Gastrocnemius medialis (tissue), 4 donors: ENCODE results near the gene P2RY2. TPM values are rescaled to one million over a fixed set of nuclear protein-coding genes. Genes with fewer than 3 reads are reported as not detected.

ENCODE experiments used
- ATAC-seq, 2 donors: fragments of 150-250 bp; one replicate each; pipeline ENCODE4 v1.9.1; 2016
- DNase-seq, 2 donors: peaks; one replicate each; pipeline ENCODE4 v3.0.0-alpha.2; 2019
- H3K27ac ChIP-seq, 4 donors: fragments of 200-600 bp; sonication (generic); 1 replicate in 1 of 4; 2 replicates in 3 of 4; pipeline ENCODE4 v1.5.1; 2016 to 2018; ENCODE audit warnings: mild to moderate bottlenecking in 2 of 4, moderate library complexity in 1 of 4
- H3K27me3 ChIP-seq, 3 donors: fragments of 200-600 bp; sonication (generic) in 2 of 3; 1 replicate in 1 of 3; 2 replicates in 2 of 3; pipeline versions ENCODE4 v1.5.1 to v1.6.0; 2016 to 2019; ENCODE audit warnings: mild to moderate bottlenecking in 1 of 3, moderate library complexity in 1 of 3
- H3K36me3 ChIP-seq, 2 donors: fragments of 200-600 bp; sonication (generic) in 1 of 2; one replicate each; pipeline ENCODE4 v1.5.1; 2017 to 2018
- H3K4me1 ChIP-seq, 2 donors: fragments of 200-600 bp; sonication (generic) in 1 of 2; one replicate each; pipeline ENCODE4 v1.5.1; 2016 to 2017; ENCODE audit warnings: mild to moderate bottlenecking in 2 of 2
- H3K4me3 ChIP-seq, 4 donors: fragments of 200-600 bp; sonication (generic) in 3 of 4; 1 replicate in 1 of 4; 2 replicates in 3 of 4; pipeline ENCODE4 v1.5.1; 2016 to 2019; ENCODE audit warnings: mild to moderate bottlenecking in 2 of 4
- H3K9me3 ChIP-seq, 3 donors: fragments of 200-600 bp; sonication (generic) in 2 of 3; 1 replicate in 1 of 3; 2 replicates in 2 of 3; pipeline ENCODE4 v1.5.1; 2016 to 2019
- CTCF ChIP-seq, 5 experiments: fragments of 450-650 bp in 3 of 5; fragments of 200-600 bp in 2 of 5; sonication (generic) in 2 of 5; IDR thresholded peaks in 4 of 5; conservative IDR thresholded peaks in 1 of 5; 1 replicate in 4 of 5; 2 replicates in 1 of 5; pipeline ENCODE4 v1.5.1; 2016 to 2019; ENCODE audit warnings: antibody characterized with exemption in 5 of 5, mild to moderate bottlenecking in 3 of 5, moderate library complexity in 3 of 5
- POLR2A ChIP-seq, 2 donors: fragments of 450-650 bp; IDR thresholded peaks; one replicate each; pipeline ENCODE4 v1.6.1; 2017; ENCODE audit warnings: antibody characterized with exemption in 2 of 2, mild to moderate bottlenecking in 2 of 2, moderate library complexity in 2 of 2
- in situ Hi-C, 4 donors: fragments of 200-750 bp; cut with MboI; loops; one replicate each; pipeline versions ENCODE4 v1.15.0 to v1.8.0; 2017; ENCODE audit warnings: low sequenced_read_pairs in 4 of 4
- intact Hi-C: fragments of 100-400 bp; cut with DNase I; formaldehyde crosslinking; loops from one replicate; pipeline ENCODE4 v1.15.1; 2023; ENCODE audit warnings: low total_unique reads
- total RNA-seq, 4 donors: library from RNA; depleted of rRNA; stranded (reverse); fragments of >200 nt; gene quantifications; one replicate each; pipeline versions ENCODE4 v1.1.0 to v1.2.3, GENCODE V29; 2016

Gene P2RY2
- total RNA-seq, 4 donors from 2014 or later = 21.8 to 52.6 (median 44.5) TPM

GRCh38 chr11:73239571-73240189 lies 21.6 kb downstream of the P2RY2 start:
- H3K27me3 ChIP-seq = no peaks in the 10 kb centered on the region
- no peak overlapping the region for H3K4me3 ChIP-seq
- ATAC-seq = no peak
- peak overlapping the region; percentile 92 to 98 (median 96) for H3K27ac ChIP-seq
- no peaks in the 10 kb centered on the region for H3K9me3 ChIP-seq
- in situ Hi-C loops (loop anchor here in 3 of 4 donors (5.0 kb wide), 2 partner anchors 52 to 57 kb away; no protein-coding TSS in a partner anchor), intact Hi-C loops (loop anchor here (5.0 kb wide), 2 partner anchors 32 to 138 kb away; partner anchors contain the start of gene RELT)
- no peak for DNase-seq
- no peak for TF ChIP-seq POLR2A (IDR thresholded peaks at IDR 0.05)
- no peak for TF ChIP-seq CTCF (IDR thresholded peaks at IDR 0.05 in 4 of 5, conservative IDR thresholded peaks at IDR 0.05 in 1 of 5)
- H3K36me3 ChIP-seq = no peaks in the 10 kb centered on the region
- peaks cover 68 to 80% of the 10 kb centered on the region in 2 donors for H3K4me1 ChIP-seq

- H3K27ac ChIP-seq = peak overlapping the region; percentile 92 to 98 (median 96)
- intact Hi-C loops = loop anchor here (5.0 kb wide), 1 partner anchor 33 kb away; no protein-coding TSS in a partner anchor
- no peaks in the 10 kb centered on the region for H3K36me3 ChIP-seq
- H3K27me3 ChIP-seq = no peaks in the 10 kb centered on the region
- in situ Hi-C loops = loop anchor here in 3 of 4 donors (5.0 kb wide), 2 partner anchors 53 to 58 kb away; no protein-coding TSS in a partner anchor
- ATAC-seq = peak; percentile 13 to 14
- peak in 1 of 5 experiments; percentile 12 for TF ChIP-seq CTCF (IDR thresholded peaks at IDR 0.05 in 4 of 5, conservative IDR thresholded peaks at IDR 0.05 in 1 of 5)
- TF ChIP-seq POLR2A (IDR thresholded peaks at IDR 0.05) = no peak
- DNase-seq = peak; percentile 77 to 92
- no peaks in the 10 kb centered on the region for H3K9me3 ChIP-seq
- no peak overlapping the region for H3K4me3 ChIP-seq
- H3K4me1 ChIP-seq = peaks cover 62 to 74% of the 10 kb centered on the region in 2 donors
Measured at GRCh38 chr11:73240190-73240781, 22.2 kb downstream of the P2RY2 start.

GRCh38 chr11:73241300-73241699 lies 23.2 kb downstream of the P2RY2 start:
- Histone ChIP-seq H3K4me1 (peaks cover 54 to 64% of the 10 kb centered on the region in 2 donors), H3K27me3 (no peaks in the 10 kb centered on the region), H3K27ac (peak overlapping the region; percentile 92 to 98 (median 96)), H3K36me3 (no peaks in the 10 kb centered on the region), H3K4me3 (no peak overlapping the region), H3K9me3 (no peaks in the 10 kb centered on the region)
- no peak for TF ChIP-seq CTCF (IDR thresholded peaks at IDR 0.05 in 4 of 5, conservative IDR thresholded peaks at IDR 0.05 in 1 of 5)
- TF ChIP-seq POLR2A (IDR thresholded peaks at IDR 0.05) = no peak
- in situ Hi-C loops (loop anchor here in 3 of 4 donors (5.0 kb wide), 2 partner anchors 54 to 59 kb away; no protein-coding TSS in a partner anchor), intact Hi-C loops (loop anchor here (5.0 kb wide), 1 partner anchor 34 kb away; no protein-coding TSS in a partner anchor)
- DNase-seq = no peak
- no peak for ATAC-seq

- no peaks in the 10 kb centered on the region for H3K9me3 ChIP-seq
- no peaks in the 10 kb centered on the region for H3K36me3 ChIP-seq
- peak overlapping the region; percentile 92 to 98 (median 96) for H3K27ac ChIP-seq
- no peak for TF ChIP-seq POLR2A (IDR thresholded peaks at IDR 0.05)
- TF ChIP-seq CTCF (IDR thresholded peaks at IDR 0.05 in 4 of 5, conservative IDR thresholded peaks at IDR 0.05 in 1 of 5) = peak; percentile 90 to 93 (median 91)
- in situ Hi-C loops = loop anchor here in 3 of 4 donors (5.0 kb wide), 2 partner anchors 55 to 60 kb away; no protein-coding TSS in a partner anchor
- H3K4me3 ChIP-seq = peak overlapping the region in 1 of 4 donors; percentile 12
- peak; percentile 8 to 25 for ATAC-seq
- peak; percentile 45 to 75 for DNase-seq
- intact Hi-C loops = loop anchor here (1.0 to 5.0 kb wide), 4 partner anchors 35 to 412 kb away; no protein-coding TSS in a partner anchor
- peaks cover 44 to 52% of the 10 kb centered on the region in 2 donors for H3K4me1 ChIP-seq
- H3K27me3 ChIP-seq = no peaks in the 10 kb centered on the region
Measured at GRCh38 chr11:73242251-73243092, 24.4 kb downstream of the P2RY2 start.
